NOMO-1 treated with DMSO at 0.1 percent for 48 hours (cell line): Measurements from ENCODE around the gene FGR.

Source experiments
- DNase-seq: peaks from one replicate; lab custom pipeline; 2025; ENCODE audit not compliant: unreplicated experiment; lab: John Stamatoyannopoulos, UW

Gene FGR

GRCh38 chr1:27617420-27617819 lies 17.6 kb downstream of the FGR start:
- no peak for DNase-seq

- no peak for DNase-seq
Observed at GRCh38 chr1:27616441-27616840, 18.5 kb downstream of the FGR start.

GRCh38 chr1:27615346-27616192 lies 19.4 kb downstream of the FGR start:
- DNase-seq = no peak

- DNase-seq = no peak
Observed at GRCh38 chr1:27614625-27615344, 20.2 kb downstream of the FGR start.

- no peak for DNase-seq
Observed at GRCh38 chr1:27614043-27614624, 20.9 kb downstream of the FGR start.

GRCh38 chr1:27612718-27613117 lies 22.3 kb downstream of the FGR start:
- no peak for DNase-seq

GRCh38 chr1:27611450-27611849 lies 23.5 kb downstream of the FGR start:
- no peak for DNase-seq

- DNase-seq = peak; percentile 73
Observed at GRCh38 chr1:27609618-27610240, 25.3 kb downstream of the FGR start.

- no peak for DNase-seq
Observed at GRCh38 chr1:27609210-27609555, 25.8 kb downstream of the FGR start.

- DNase-seq = no peak
Observed at GRCh38 chr1:27607239-27607804, 27.7 kb downstream of the FGR start.

GRCh38 chr1:27606708-27607238 lies 28.2 kb downstream of the FGR start:
- peak; percentile 23 for DNase-seq

GRCh38 chr1:27605796-27606707 lies 28.9 kb downstream of the FGR start:
- peak; percentile 37 for DNase-seq

GRCh38 chr1:27605300-27605766 lies 29.7 kb downstream of the FGR start:
- DNase-seq = no peak

- no peak for DNase-seq
Observed at GRCh38 chr1:27604579-27605299, 30.2 kb downstream of the FGR start.

GRCh38 chr1:27603681-27604578 lies 31.1 kb downstream of the FGR start, which contains the start of gene AHDC1:
TSS of gene AHDC1 (minus strand) at chr1:27604144. CDS start at chr1:27552115, 52,029 bp downstream.
- peak; percentile 75 for DNase-seq

GRCh38 chr1:27603309-27603680 lies 31.7 kb downstream of the FGR start:
- no peak for DNase-seq

- no peak for DNase-seq
Observed at GRCh38 chr1:27602462-27603308, 32.3 kb downstream of the FGR start.
